GM19025 (cell line): ENCODE measurements around the gene KCNG1.
A peak's percentile ranks its signal among the peaks of the same experiment; 100 is the strongest.

ENCODE experiments used
- ATAC-seq: cut with Tn5 transposase; IDR thresholded peaks from one replicate; pipeline ENCODE4 v1.9.1; 2021; ENCODE audit warnings: mild to moderate bottlenecking, low read depth, moderate library complexity; ENCODE audit not compliant: unreplicated experiment

Gene KCNG1

DNA sequence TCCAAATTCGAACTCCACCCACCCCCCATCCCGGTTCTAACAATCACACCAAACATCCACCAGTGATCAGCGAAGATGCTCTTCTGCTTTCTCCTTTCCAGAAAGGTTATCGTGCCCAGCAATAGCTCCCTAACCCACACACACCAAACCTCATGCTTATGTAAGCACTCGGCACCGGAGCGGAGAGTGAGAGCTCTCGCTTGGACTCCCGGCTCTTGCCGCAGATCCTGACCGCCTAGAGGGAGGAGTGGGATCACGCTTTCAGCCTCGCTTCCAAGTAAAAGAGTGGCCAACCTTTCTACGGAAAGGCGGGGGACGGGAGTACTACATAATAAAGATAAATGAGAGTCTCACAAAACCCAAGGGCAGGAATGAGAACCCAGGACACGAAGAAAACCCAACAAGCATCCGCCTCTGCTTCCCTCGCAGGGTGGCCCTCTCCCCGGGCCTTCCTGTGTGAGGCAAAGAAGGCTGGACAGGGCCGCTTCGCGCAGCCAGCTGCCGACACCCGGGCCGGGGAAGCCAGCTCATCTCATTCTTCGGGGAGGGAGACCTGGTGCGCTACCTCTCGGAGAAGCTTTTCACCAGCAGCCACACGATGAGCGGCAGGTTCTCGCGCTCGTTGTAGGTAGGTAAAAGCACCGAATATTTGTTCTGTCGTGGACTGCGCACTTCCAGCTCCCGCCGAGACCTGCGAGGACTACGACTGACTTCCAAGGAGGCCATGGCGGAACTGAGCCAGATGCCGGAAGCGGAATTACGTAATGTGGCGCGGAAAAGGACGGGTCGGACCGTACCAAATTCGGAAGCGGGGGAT, 64.9 kb downstream of the KCNG1 start, which contains the start of gene DPM1:
TSS of gene DPM1 (minus strand) at position 735 of the 817 bp plus-strand sequence. CDS start at position 726, 9 bp downstream.
- ATAC-seq: peak; percentile 66

DNA sequence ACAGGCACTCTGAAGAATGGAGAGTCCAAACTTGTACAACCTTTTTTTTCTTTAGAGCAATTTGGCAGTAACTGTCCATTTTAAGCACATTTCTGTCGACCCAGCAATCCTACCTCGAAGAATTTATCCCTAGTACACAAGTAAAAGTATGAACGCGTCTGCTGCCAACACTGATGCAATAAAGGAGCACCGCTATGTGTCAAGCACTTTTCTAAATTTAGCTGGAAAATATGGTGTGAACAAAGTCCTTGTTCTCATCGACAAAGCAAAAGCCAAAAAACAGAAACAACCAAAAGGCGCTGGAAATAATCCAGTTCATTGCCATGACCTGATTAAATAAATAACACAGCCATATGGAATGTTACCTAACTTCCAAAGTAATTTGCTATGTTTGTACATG, 65.6 kb downstream of the KCNG1 start:
- no peak for ATAC-seq

DNA sequence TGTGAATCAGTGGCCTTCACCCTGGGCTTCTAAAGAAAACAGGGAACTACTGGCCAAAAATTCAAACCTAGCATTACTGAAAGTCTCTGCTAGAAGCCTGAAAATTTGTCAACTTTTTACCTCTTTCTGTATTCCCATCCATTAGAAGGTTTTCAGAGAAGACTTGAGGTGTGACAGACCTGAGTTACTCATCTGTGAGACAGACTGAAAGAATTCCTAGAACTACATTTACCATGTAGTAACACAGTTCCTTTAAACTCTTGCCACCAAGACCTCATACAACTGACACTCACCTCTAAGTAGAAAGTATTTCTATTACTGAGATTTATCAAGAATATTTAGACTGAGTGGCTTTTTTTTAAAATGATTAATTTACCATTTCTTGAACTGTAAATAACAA, 69.1 kb downstream of the KCNG1 start:
- ATAC-seq: no peak
